GM12878 (cell line): ENCODE data around the gene SLC2A9. TPM values are rescaled to one million over a fixed set of nuclear protein-coding genes. Genes with fewer than 3 reads are reported as not detected.

ENCODE experiments used
- ATAC-seq: fragments of 200-7000 bp; cut with Tn5 transposase; 3 replicates; pipeline ENCODE4 v1.9.1; 2020; ENCODE audit warnings: mild to moderate bottlenecking, moderate library complexity
- BruUV-seq: library from RNA; stranded (reverse); fragments of 400-500 nt; replicated peaks from 2 replicates; lab custom pipeline; 2021; lab: Mats Ljungman, UMichigan
- CTCF ChIA-PET: fragments of 300-600 bp; sonication (Branson Sonifier 250); formaldehyde crosslinking; extraction: SDS; loops from one replicate; lab custom pipeline; 2021; ENCODE audit warnings: inconsistent platforms; lab: Yijun Ruan, JAX
- POLR2A ChIA-PET: fragments of 350-600 bp; formaldehyde crosslinking; extraction: SDS; loops from one replicate; lab custom pipeline; 2021; ENCODE audit warnings: inconsistent platforms; lab: Charles Lee
- RAD21 ChIA-PET: fragments of 300-600 bp; sonication (Branson Sonifier 250); formaldehyde crosslinking; loops from one replicate; lab custom pipeline; 2023; ENCODE audit warnings: antibody characterized with exemption; ENCODE audit not compliant: unreplicated experiment; lab: Charles Lee
- SMC1A ChIA-PET: fragments of 300-600 bp; sonication (Branson Sonifier 250); formaldehyde crosslinking; loops from one replicate; lab custom pipeline; 2023; ENCODE audit not compliant: unreplicated experiment, uncharacterized antibody; lab: Charles Lee
- DNase-seq: peaks from one replicate; pipeline ENCODE4 v3.0.0-alpha.2; 2011; ENCODE audit warnings: low read depth, low spot score
- FAIRE-seq: peaks from 3 replicates; lab custom pipeline; 2011; peaks lifted over from hg19 to GRCh38; lab: Jason Lieb, UNC
- H2AFZ ChIP-seq: 2 replicates; pipeline ENCODE4 v1.6.0; 2011; ENCODE audit warnings: low read depth, low read length, control low read depth; ENCODE audit not compliant: control insufficient read depth
- H3K27ac ChIP-seq: 2 replicates; pipeline ENCODE4 v1.5.1; 2011; ENCODE audit warnings: control low read depth; ENCODE audit not compliant: control insufficient read depth, insufficient read depth
- H3K27me3 ChIP-seq, 2 experiments: replicated peaks in 1 of 2; 2 replicates each; pipeline versions ENCODE4 v1.6.0 to v1.6.1; 2011; ENCODE audit warnings: low read length in 1 of 2; ENCODE audit not compliant: control insufficient read depth in 2 of 2, insufficient read depth in 2 of 2
- H3K36me3 ChIP-seq, 2 experiments: 2 replicates each; pipeline ENCODE4 v1.5.1; 2011; ENCODE audit warnings: low read length in 1 of 2; ENCODE audit not compliant: control insufficient read depth in 2 of 2, insufficient read depth in 2 of 2
- H3K4me1 ChIP-seq: 2 replicates; pipeline ENCODE4 v1.6.1; 2011; ENCODE audit warnings: mild to moderate bottlenecking, low read length, moderate library complexity, mixed read lengths; ENCODE audit not compliant: control insufficient read depth, insufficient read depth
- H3K4me2 ChIP-seq: 2 replicates; pipeline ENCODE4 v1.6.0; 2011; ENCODE audit warnings: control low read depth; ENCODE audit not compliant: control insufficient read depth, insufficient read depth
- H3K4me3 ChIP-seq: fragments of 200-600 bp; sonication (generic); 2 replicates; pipeline ENCODE4 v1.5.1; 2016
- H3K79me2 ChIP-seq: 2 replicates; pipeline ENCODE4 v1.6.0; 2011; ENCODE audit warnings: low read length; ENCODE audit not compliant: control insufficient read depth, insufficient read depth
- H3K9ac ChIP-seq: 2 replicates; pipeline ENCODE4 v1.8.0; 2011; ENCODE audit warnings: low read length, control low read depth, mixed read lengths; ENCODE audit not compliant: control insufficient read depth, insufficient read depth
- H3K9me3 ChIP-seq: replicated peaks from 3 replicates; pipeline ENCODE4 v1.5.1; 2011; ENCODE audit warnings: mild to moderate bottlenecking, low read length; ENCODE audit not compliant: control insufficient read depth, insufficient read depth
- H4K20me1 ChIP-seq: 2 replicates; pipeline ENCODE4 v1.6.0; 2011; ENCODE audit not compliant: control insufficient read depth, insufficient read depth
- NKRF ChIP-seq: fragments of 450-650 bp; conservative IDR thresholded peaks from 2 replicates; pipeline ENCODE4 v1.6.1; 2017; ENCODE audit warnings: mild to moderate bottlenecking, moderate library complexity
- SMAD5 ChIP-seq: IDR thresholded peaks from 2 replicates; pipeline ENCODE4 v1.6.1; 2016; ENCODE audit warnings: antibody characterized with exemption, low read depth
- ZBTB11 ChIP-seq: fragments of 450-650 bp; formaldehyde crosslinking; IDR thresholded peaks from 2 replicates; pipeline ENCODE4 v1.5.0; 2022; ENCODE audit warnings: mild to moderate bottlenecking, missing genetic modification characterization
- WGBS: methylation state at CpG from one replicate; pipeline ENCODE4 v1.1.6; 2016; ENCODE audit warnings: low lambda C conversion rate; ENCODE audit not compliant: insufficient replicate concordance, insufficient coverage; ENCODE audit errors: missing lambda C conversion rate; 5-methylcytosine and 5-hydroxymethylcytosine counted together
- in situ Hi-C: fragments of 300-500 bp; cut with MboI; formaldehyde crosslinking; loops from 9 replicates; pipeline ENCODE4 v1.14.3; 2018; ENCODE audit warnings: mixed read lengths
- intact Hi-C: fragments of 100-400 bp; cut with micrococcal nuclease; formaldehyde crosslinking; loops from one replicate; pipeline ENCODE4 v1.14.2; 2022; ENCODE audit not compliant: unreplicated experiment
- polyA plus RNA-seq, 11 experiments: library from polyadenylated mRNA; depleted of rRNA in 4 of 11; unstranded in 6 of 11; stranded (reverse) in 5 of 11; fragments of >200 nt; fragmentation: Nextera tagmentation in 4 of 11; fragmentation: Illumina TruSeq in 1 of 11; extraction: Ambion mirVana in 4 of 11; extraction: Trizol in 1 of 11; gene quantifications; 1 replicate in 1 of 11; 2 replicates in 10 of 11; pipeline versions ENCODE4 v1.2.1 to v1.2.3, GENCODE V29; 2011 to 2016; ENCODE audit warnings: inconsistent platforms in 2 of 11, missing spikeins in 2 of 11, low read depth in 1 of 11
- total RNA-seq, 4 experiments: library from RNA; depleted of rRNA in 3 of 4; stranded (reverse); fragments of >200 nt in 3 of 4; fragmentation: Illumina TruSeq in 1 of 4; extraction: Trizol in 1 of 4; gene quantifications; 2 replicates each; pipeline versions ENCODE4 v1.2.1 to v1.2.3, GENCODE V29; 2013 to 2021

The SLC2A9 gene
- total and polyA plus RNA-seq, 10 of the 15 experiments (the other 5 are each of a cell fraction or from before 2014, with no cell fraction given): 0.28 to 2.8 (median 1.2) TPM

GRCh38 chr4:9977518-9978031 is 43.7 kb downstream of the SLC2A9 start:
- RAD21 ChIA-PET: interaction anchor here (2.0 kb wide), 1 partner anchor 10 kb away, joined by 5 read pairs; no protein-coding TSS in a partner anchor
- 76% methylated on average over 10 of the region's 11 CpGs for WGBS
- no peak overlapping the region for H2AFZ ChIP-seq
- FAIRE-seq: no peak
- no peak for TF ChIP-seq ZBTB11 (CRISPR knock-in tag)
- no peak for TF ChIP-seq NKRF
- TF ChIP-seq SMAD5: no peak
- TF ChIP-seq, all 136 proteins: peak for 0
- Histone ChIP-seq H3K9ac (no peak overlapping the region), H3K27me3 (no peaks in the 10 kb centered on the region), H3K9me3 (peaks cover 2% of the 10 kb centered on the region; the same call in 2 of the 3 replicates), H3K4me3 (no peak overlapping the region), H3K36me3 (no peaks in the 10 kb centered on the region), H3K79me2 (no peaks in the 10 kb centered on the region), H3K4me1 (no peaks in the 10 kb centered on the region; the same call in 1 of the 2 replicates), H4K20me1 (no peaks in the 10 kb centered on the region), H3K27ac (no peak overlapping the region), H3K4me2 (no peak overlapping the region)
- POLR2A ChIA-PET: interaction anchor here (1.6 kb wide), 1 partner anchor 30 kb away, joined by 3 read pairs; no protein-coding TSS in a partner anchor
- intact Hi-C loops (no loop called here), in situ Hi-C loops (no loop called here)
- ATAC-seq (no peak), DNase-seq (no peak)
- SMC1A ChIA-PET: interaction anchor here (1.4 kb wide), 1 partner anchor 33 kb away, joined by 3 read pairs; no protein-coding TSS in a partner anchor
- no TSS peak for BruUV-seq
- CTCF ChIA-PET: interaction anchor here (1.3 to 1.8 kb wide), 2 partner anchors 37 to 77 kb away, joined by 3 to 4 read pairs; no protein-coding TSS in a partner anchor
